SU-DHL-6 (cell line): ENCODE data around the gene FBXL13.

Experiments
- CTCF ChIP-seq: fragments of 200-600 bp; sonication (generic); IDR thresholded peaks from one replicate; pipeline ENCODE4 v1.5.1; 2017; ENCODE audit warnings: antibody characterized with exemption, mild to moderate bottlenecking, low read length, moderate library complexity; ENCODE audit not compliant: insufficient read depth, poor library complexity, severe bottlenecking
- EZH2phosphoT487 ChIP-seq: fragments of 200-600 bp; sonication (generic), shearing (Covaris generic); conservative IDR thresholded peaks from 2 replicates; pipeline ENCODE4 v1.6.1; 2018; ENCODE audit warnings: mild to moderate bottlenecking, antibody characterized with exemption, low read length, moderate library complexity, mixed read lengths

GRCh38 chr7:102988088-102988487 is 86.5 kb downstream of the FBXL13 start:
- TF ChIP-seq EZH2phosphoT487 (no peak), CTCF (no peak)
